ENCODE results near the gene STPG3. TPM values are rescaled to one million over a fixed set of nuclear protein-coding genes. Genes with fewer than 3 reads are reported as not detected.

The STPG3 gene
- total and polyA plus RNA-seq, 2 of the 4 experiments (the other 2 are of a cell fraction) = not detected

GRCh38 chr9:137300567-137301080, 49.5 kb downstream of the STPG3 start:
- no peak overlapping the region for H4K8ac ChIP-seq (ENCODE audit: low read depth in 2 of 2, low read length in 2 of 2)
- H2AK5ac ChIP-seq (ENCODE audit: low read depth, low read length) = no peak overlapping the region
- H3K23ac ChIP-seq (ENCODE audit: low read depth, low read length) = no peak overlapping the region
- peak overlapping the region; percentile 91 for H2AFZ ChIP-seq (replicated peaks; ENCODE audit: low read length, poor library complexity)
- no peak overlapping the region for H4K91ac ChIP-seq (ENCODE audit: insufficient read depth, low read depth, low read length)
- H3K4ac ChIP-seq (ENCODE audit: low read depth, low read length) = no peak overlapping the region
- no peaks in the 10 kb centered on the region for H3K9me1 ChIP-seq (ENCODE audit: insufficient read depth, low read length)
- no peak overlapping the region for H3K56ac ChIP-seq (ENCODE audit: extremely low read depth, insufficient read depth, low read length)
- TF ChIP-seq MAFK (IDR thresholded peaks at IDR 0.05; ENCODE audit: low read depth, low read length) = no peak
- TF ChIP-seq CHD1 (IDR thresholded peaks at IDR 0.05; ENCODE audit: low read depth, low read length) = no peak
- no peak for TF ChIP-seq CEBPB (IDR thresholded peaks at IDR 0.05; ENCODE audit: low read depth, low read length)
- no peak for TF ChIP-seq MXI1 (IDR thresholded peaks at IDR 0.05; ENCODE audit: borderline replicate concordance, low read depth, low read length)
- TF ChIP-seq USF2 (IDR thresholded peaks at IDR 0.05; ENCODE audit: low read depth, low read length) = no peak
- TF ChIP-seq POLR2A (IDR thresholded peaks at IDR 0.05; ENCODE audit: low read depth, low read length) = no peak
- TF ChIP-seq RAD21 (IDR thresholded peaks at IDR 0.05; ENCODE audit: low read length) = no peak
- no peak for TF ChIP-seq SMC3 (IDR thresholded peaks at IDR 0.05; ENCODE audit: low read depth, low read length)
- TF ChIP-seq MAZ (IDR thresholded peaks at IDR 0.05; ENCODE audit: borderline replicate concordance, low read depth, low read length) = no peak
- no peak for TF ChIP-seq ELK1 (IDR thresholded peaks at IDR 0.05; ENCODE audit: borderline replicate concordance, low read depth, low read length)
- no peak for TF ChIP-seq RFX5 (IDR thresholded peaks at IDR 0.05; ENCODE audit: low read depth, low read length)
- no peak for TF ChIP-seq CTCF (conservative IDR thresholded peaks at IDR 0.05; ENCODE audit: low read depth, low read length)
- TF ChIP-seq RCOR1 (IDR thresholded peaks at IDR 0.05; ENCODE audit: insufficient replicate concordance, low read length) = no peak
- no peak for TF ChIP-seq FOS (IDR thresholded peaks at IDR 0.05; ENCODE audit: low read depth, low read length)
- TF ChIP-seq BHLHE40 (IDR thresholded peaks at IDR 0.05; ENCODE audit: low read depth, low read length) = no peak
- no peak for TF ChIP-seq NFE2L2 (IDR thresholded peaks at IDR 0.05; ENCODE audit: low read depth, low read length)
- BruUV-seq (replicated peaks) = no TSS peak
- no peak overlapping the region for H3K9ac ChIP-seq (ENCODE audit: low read depth, low read length)
- ATAC-seq (ENCODE audit: low read depth) (no peak), DNase-seq (peak; percentile 20)
- H3K9me3 ChIP-seq (ENCODE audit: control insufficient read depth, insufficient read depth, low read length) = no peaks in the 10 kb centered on the region
- peak overlapping the region; percentile 56 for H3K4me3 ChIP-seq (ENCODE audit: insufficient read depth, low read depth, low read length)
- H3K4me2 ChIP-seq (ENCODE audit: low read depth, low read length) = peak overlapping the region; percentile 96
- no peak overlapping the region for H2BK120ac ChIP-seq (ENCODE audit: low read depth, low read length)
- H3K4me1 ChIP-seq (ENCODE audit: control insufficient read depth, insufficient read depth, low read length) = peaks cover 3% of the 10 kb centered on the region
- WGBS, 2 experiments (ENCODE audit: extremely low coverage in 2 of 2, insufficient read length in 1 of 2) = 0% methylated on average over 12 of the region's 25 CpGs; no CpG with 5 or more reads in 1 of the 2 experiments
- in situ Hi-C loops (cut with MboI; ENCODE audit: low sequenced_read_pairs) = no loop called here
- peaks cover 33% of the 10 kb centered on the region for H3K27me3 ChIP-seq (ENCODE audit: control insufficient read depth, insufficient read depth, low read length)
- H2BK20ac ChIP-seq (ENCODE audit: low read depth, low read length) = no peak overlapping the region
- no peak overlapping the region for H2BK15ac ChIP-seq (ENCODE audit: low read depth, low read length)
- H2BK5ac ChIP-seq (ENCODE audit: low read depth, low read length, poor library complexity, severe bottlenecking) = no peak overlapping the region
- no peak overlapping the region for H4K5ac ChIP-seq (ENCODE audit: low read depth, low read length)
- ChIA-PET POLR2A (ENCODE audit: unreplicated experiment) (no interaction called here), CTCF (no interaction called here)
- dilution Hi-C loops (cut with HindIII; ENCODE audit: low sequenced_read_pairs, unreplicated experiment) = no loop called here
- no peaks in the 10 kb centered on the region for H3K36me3 ChIP-seq (ENCODE audit: control insufficient read depth, insufficient read depth, low read length)
- peaks cover 4% of the 10 kb centered on the region; the same call in 1 of the 2 replicates for H4K20me1 ChIP-seq (ENCODE audit: insufficient read depth, low read length)
- intact Hi-C loops (cut with micrococcal nuclease) = loop anchor here (2.0 kb wide), 1 partner anchor 106 kb away; no protein-coding TSS in a partner anchor
- H3K79me1 ChIP-seq (ENCODE audit: low read depth in 1 of 2, low read length in 2 of 2) = no peaks in the 10 kb centered on the region
- no peak overlapping the region for H3K14ac ChIP-seq (replicated peaks; ENCODE audit: low read depth, low read length)
- no peak overlapping the region for H3K18ac ChIP-seq (ENCODE audit: low read depth, low read length)
- H3K27ac ChIP-seq (ENCODE audit: insufficient read depth, low read length) = no peak overlapping the region
- peak overlapping the region; percentile 37 for H2AK9ac ChIP-seq (replicated peaks; ENCODE audit: low read depth, low read length, poor library complexity)

All from IMR-90 (cell line).